ENCODE data around the gene PRPSAP1. TPM values are rescaled to one million over a fixed set of nuclear protein-coding genes. Genes with fewer than 3 reads are reported as not detected.
"Not testable (repeated sequence)": the region's sequence is repeated elsewhere in the genome, so short reads cannot be mapped to it uniquely, and the experiment has no call there.

The PRPSAP1 gene
- total RNA-seq, 3 donors from 2014 or later, result 45.3 to 63.0 (median 61.4) TPM

- ATAC-seq, result no peak
- TF ChIP-seq, protein P1, sequence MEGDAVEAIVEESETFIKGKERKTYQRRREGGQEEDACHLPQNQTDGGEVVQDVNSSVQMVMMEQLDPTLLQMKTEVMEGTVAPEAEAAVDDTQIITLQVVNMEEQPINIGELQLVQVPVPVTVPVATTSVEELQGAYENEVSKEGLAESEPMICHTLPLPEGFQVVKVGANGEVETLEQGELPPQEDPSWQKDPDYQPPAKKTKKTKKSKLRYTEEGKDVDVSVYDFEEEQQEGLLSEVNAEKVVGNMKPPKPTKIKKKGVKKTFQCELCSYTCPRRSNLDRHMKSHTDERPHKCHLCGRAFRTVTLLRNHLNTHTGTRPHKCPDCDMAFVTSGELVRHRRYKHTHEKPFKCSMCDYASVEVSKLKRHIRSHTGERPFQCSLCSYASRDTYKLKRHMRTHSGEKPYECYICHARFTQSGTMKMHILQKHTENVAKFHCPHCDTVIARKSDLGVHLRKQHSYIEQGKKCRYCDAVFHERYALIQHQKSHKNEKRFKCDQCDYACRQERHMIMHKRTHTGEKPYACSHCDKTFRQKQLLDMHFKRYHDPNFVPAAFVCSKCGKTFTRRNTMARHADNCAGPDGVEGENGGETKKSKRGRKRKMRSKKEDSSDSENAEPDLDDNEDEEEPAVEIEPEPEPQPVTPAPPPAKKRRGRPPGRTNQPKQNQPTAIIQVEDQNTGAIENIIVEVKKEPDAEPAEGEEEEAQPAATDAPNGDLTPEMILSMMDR (IDR thresholded peaks at IDR 0.05), result no peak
- H3K4me1 ChIP-seq (ENCODE audit: low read depth), result no peaks in the 10 kb centered on the region
- DNase-seq, result no peak
- intact Hi-C loops (cut with DNase I, micrococcal nuclease), result loop anchor here in 1 of 2 donors (5.0 kb wide), 1 partner anchor 89 kb away; no protein-coding TSS in a partner anchor
- H3K36me3 ChIP-seq (ENCODE audit: low read depth), result peaks cover 7% of the 10 kb centered on the region
- H3K9me3 ChIP-seq, result no peaks in the 10 kb centered on the region
- H3K4me3 ChIP-seq, result no peak within 1 kb of the TSS
Measured at GRCh38 chr17:76307966-76308338, 45.8 kb downstream of the PRPSAP1 start, which contains the start of gene QRICH2. Gene QRICH2 (minus strand): TSS chr17:76308276. CDS start chr17:76307998, 278 bp downstream.

- H3K36me3 ChIP-seq (ENCODE audit: low read depth), result peaks cover 7% of the 10 kb centered on the region
- H3K4me3 ChIP-seq, result no peak overlapping the region
- H3K9me3 ChIP-seq, result no peaks in the 10 kb centered on the region
- no peak for DNase-seq
- intact Hi-C loops (cut with DNase I, micrococcal nuclease), result loop anchor here in 1 of 2 donors (5.0 kb wide), 1 partner anchor 90 kb away; no protein-coding TSS in a partner anchor
- no peak for ATAC-seq
- H3K4me1 ChIP-seq (ENCODE audit: low read depth), result no peaks in the 10 kb centered on the region
- TF ChIP-seq, protein P1 (IDR thresholded peaks at IDR 0.05), result no peak
Measured at GRCh38 chr17:76307299-76307965, 46.3 kb downstream of the PRPSAP1 start.

GRCh38 chr17:76305135-76305454 lies 48.6 kb downstream of the PRPSAP1 start:
- not testable (repeated sequence) for H3K9me3 ChIP-seq; DNase-seq; H3K36me3 ChIP-seq (ENCODE audit: low read depth); H3K4me3 ChIP-seq; ATAC-seq; H3K4me1 ChIP-seq (ENCODE audit: low read depth)
- intact Hi-C loops (cut with DNase I, micrococcal nuclease), result loop anchor here in 1 of 2 donors (5.0 kb wide), 1 partner anchor 92 kb away; no protein-coding TSS in a partner anchor

GRCh38 chr17:76304226-76305134 lies 49.2 kb downstream of the PRPSAP1 start:
- TF ChIP-seq, protein P1 (IDR thresholded peaks at IDR 0.05), result no peak
- intact Hi-C loops (cut with DNase I, micrococcal nuclease), result loop anchor here (5.0 kb wide), 1 partner anchor 93 kb away; no protein-coding TSS in a partner anchor
- no peak overlapping the region for H3K4me3 ChIP-seq
- ATAC-seq (no peak), DNase-seq (no peak)
- no peaks in the 10 kb centered on the region for H3K36me3 ChIP-seq (ENCODE audit: low read depth)
- H3K9me3 ChIP-seq, result no peaks in the 10 kb centered on the region
- H3K4me1 ChIP-seq (ENCODE audit: low read depth), result no peaks in the 10 kb centered on the region

DNA sequence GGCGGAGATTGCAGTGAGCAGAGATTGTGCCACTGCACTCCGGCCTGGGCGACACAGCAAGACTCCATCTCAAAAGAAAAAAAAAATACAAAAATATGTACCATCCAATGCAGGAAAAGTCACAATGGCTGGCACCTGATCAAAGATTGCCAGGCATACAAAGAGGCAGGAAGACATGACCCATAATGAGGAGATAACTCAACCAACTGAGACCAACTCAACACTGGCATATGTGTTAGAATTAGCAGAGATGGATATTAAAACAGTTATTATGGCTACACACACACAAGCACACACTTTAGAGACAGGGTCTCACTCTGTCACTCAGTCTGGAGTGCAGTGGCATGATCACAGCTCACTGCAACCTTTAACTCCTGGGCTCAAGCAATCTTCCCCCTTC lies 56.3 kb downstream of the PRPSAP1 start:
- Histone ChIP-seq H3K4me3 (no peak overlapping the region), H3K4me1 (ENCODE audit: low read depth) (peaks cover 14% of the 10 kb centered on the region), H3K36me3 (ENCODE audit: low read depth) (no peaks in the 10 kb centered on the region), H3K9me3 (no peaks in the 10 kb centered on the region)
- TF ChIP-seq, protein P1 (IDR thresholded peaks at IDR 0.05), result no peak
- intact Hi-C loops (cut with DNase I, micrococcal nuclease), result loop anchor here in 1 of 2 donors (5.0 kb wide), 1 partner anchor 175 kb away; no protein-coding TSS in a partner anchor
- ATAC-seq, result no peak
- no peak for DNase-seq
